ENCODE data around the gene AP3D1.

The AP3D1 gene

DNA sequence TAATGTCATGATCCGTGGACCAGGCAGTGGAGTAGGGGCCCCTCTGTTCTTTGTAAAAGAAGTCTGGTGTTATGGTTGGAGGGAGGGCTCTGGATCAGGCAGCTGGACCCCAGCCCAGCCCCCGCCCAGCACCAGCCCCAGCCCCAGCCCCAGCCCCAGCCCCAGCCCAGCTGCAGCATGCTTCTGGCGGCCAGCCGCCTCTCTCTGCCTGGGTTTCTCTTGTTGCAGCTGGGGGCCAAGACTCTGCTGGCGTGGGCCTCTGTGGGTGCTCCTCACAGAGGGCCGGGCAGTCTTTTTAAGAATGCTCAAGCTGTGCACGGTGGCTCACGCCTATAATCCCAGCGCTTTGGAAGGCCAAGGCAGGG lies 30.2 kb upstream of the AP3D1 start:
- DNase-seq (ENCODE audit: low read depth in 3 of 3) = no peak

DNA sequence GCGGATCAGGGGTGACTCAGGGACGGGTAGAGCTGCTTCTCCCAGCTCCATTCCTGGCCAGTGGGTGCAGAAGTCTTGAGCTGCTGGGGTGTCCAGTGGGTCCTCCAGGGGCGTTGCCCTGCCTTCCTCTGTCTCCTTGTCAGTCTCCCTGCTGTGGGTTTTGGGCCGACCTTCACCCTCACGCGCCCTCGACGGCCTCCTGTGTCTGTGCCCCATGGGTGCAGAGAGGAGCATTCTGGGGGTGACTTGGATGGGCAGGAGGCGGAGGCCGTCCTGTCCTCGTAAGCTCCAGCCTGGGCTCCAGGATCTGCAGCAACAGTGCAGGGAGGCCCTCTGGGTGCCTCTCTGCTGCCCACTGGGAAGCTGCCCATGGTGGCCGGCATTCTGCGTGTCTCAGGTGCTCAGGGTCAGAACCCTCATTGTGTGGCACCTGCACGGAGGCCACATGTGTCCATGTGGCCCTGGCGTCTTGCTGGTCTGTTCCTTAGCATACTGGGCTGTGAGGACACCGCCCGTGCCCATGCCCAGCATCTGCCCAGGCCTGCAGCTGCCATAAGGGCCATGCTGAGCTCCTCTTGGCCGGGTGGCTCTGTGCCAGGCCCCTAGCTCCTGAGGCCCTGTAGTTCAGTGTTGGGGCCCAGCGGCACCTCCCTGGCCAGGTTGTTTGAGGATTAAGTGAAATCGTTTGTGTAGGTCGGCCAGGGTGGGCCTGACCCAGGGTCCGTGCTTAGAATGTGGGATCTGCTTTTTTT lies 29.7 kb upstream of the AP3D1 start:
- DNase-seq (ENCODE audit: low read depth in 3 of 3) = no peak

- DNase-seq (ENCODE audit: low read depth in 3 of 3) = no peak
Measured at GRCh38 chr19:2180114-2180513, 28.7 kb upstream of the AP3D1 start.

DNA sequence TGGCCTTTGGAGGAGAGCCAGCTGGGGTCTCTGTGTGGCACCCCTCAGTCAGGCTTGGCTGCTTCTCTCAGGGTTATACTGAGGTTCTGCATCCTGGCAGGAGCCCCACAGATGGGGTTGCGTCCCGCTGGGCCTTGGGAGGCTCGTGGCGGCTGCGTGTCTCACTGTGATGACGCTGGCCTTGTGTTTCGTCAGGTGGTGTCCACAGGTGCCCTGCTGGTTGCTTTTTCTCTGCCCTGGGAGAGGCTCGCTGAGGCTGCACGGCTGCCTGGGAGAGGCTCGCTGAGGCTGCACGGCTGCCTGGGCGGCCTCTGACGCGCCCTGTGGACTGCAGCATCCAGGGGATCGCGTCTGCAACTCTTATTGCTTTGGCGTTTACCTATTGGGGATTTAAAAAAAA lies 27.7 kb upstream of the AP3D1 start:
- DNase-seq (ENCODE audit: low read depth in 3 of 3) = no peak

- no peak for DNase-seq (ENCODE audit: low read depth in 3 of 3)
Measured at GRCh38 chr19:2176337-2176994, 25.1 kb upstream of the AP3D1 start.

DNA sequence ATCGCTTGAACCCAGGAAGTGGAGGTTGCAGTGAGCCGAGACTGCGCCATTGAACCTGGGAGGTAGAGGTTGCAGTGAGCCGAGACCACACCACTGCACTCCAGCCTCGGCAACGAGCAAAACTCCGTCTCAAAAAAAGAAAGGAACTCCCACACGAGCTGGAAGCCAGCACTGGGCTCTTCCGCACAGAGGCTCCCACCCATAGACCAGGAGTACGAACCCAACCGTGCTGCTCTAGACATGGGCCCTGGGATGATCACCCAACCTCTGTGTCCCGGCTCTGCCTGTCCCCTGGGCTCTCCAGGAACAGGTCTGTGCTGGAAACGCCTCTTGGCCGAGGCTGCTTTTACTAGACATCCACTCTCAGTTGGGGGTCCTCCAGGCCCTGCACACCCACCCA lies 24.4 kb upstream of the AP3D1 start:
- no peak for DNase-seq (ENCODE audit: low read depth in 3 of 3)

DNA sequence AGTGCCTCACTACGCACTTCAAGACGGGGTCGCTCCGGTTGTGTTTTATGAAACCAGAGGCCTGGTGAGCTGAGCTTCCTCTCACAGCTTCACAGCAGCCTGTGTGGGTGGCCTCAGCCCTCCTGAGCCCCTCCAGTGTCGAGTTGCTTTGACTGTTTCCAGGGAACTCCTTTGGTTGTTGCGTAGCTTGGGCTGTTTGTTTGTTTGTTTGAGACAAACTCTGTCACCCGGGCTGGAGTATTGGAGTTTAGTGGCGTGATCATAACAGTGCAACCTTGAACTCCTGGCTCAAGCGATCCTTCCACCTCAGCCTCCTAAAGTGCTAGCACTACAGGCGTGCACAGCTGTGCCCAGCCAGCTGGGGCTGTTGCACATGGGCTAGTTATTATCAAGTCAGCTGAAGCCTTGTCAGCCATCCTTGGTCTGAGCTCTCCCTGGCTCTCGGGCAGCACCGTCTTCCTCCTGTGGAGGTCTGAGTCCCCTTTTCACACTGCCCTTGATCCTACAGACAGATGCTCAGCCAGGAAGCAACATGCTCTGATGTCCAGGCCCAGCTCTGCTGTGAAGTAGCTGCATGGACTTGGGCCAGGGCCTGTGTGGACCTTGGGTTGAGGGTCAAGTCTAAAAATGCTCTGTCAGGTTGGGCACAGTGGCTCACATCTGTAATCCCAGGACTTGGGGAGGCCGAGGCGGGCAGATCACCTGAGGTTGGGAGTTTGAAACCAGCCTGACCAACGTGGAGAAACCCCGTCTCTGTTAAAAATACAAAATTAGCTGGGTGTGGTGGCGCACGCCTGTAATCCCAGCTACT lies 22.6 kb upstream of the AP3D1 start:
- no peak for DNase-seq (ENCODE audit: low read depth in 3 of 3)

DNA sequence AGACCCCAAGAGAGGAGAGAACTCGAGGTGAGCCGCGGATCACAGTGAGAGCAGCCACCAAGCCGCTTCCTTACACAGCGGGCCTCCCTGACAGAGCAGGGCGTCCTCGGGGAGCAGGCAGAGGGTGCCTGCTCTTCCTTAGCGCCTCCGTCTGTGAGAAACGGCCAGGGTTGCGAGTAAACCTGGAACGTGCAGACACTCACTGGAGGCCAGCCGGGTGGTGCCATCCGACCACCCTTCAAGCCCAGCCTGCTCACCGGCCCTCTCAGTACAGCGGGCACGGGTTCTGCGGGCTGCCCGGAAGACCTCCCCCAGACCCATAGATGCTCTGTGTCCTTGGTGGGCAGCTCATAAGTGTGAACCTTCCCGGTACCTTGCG lies 22.0 kb upstream of the AP3D1 start:
- no peak for DNase-seq (ENCODE audit: low read depth in 3 of 3)

DNA sequence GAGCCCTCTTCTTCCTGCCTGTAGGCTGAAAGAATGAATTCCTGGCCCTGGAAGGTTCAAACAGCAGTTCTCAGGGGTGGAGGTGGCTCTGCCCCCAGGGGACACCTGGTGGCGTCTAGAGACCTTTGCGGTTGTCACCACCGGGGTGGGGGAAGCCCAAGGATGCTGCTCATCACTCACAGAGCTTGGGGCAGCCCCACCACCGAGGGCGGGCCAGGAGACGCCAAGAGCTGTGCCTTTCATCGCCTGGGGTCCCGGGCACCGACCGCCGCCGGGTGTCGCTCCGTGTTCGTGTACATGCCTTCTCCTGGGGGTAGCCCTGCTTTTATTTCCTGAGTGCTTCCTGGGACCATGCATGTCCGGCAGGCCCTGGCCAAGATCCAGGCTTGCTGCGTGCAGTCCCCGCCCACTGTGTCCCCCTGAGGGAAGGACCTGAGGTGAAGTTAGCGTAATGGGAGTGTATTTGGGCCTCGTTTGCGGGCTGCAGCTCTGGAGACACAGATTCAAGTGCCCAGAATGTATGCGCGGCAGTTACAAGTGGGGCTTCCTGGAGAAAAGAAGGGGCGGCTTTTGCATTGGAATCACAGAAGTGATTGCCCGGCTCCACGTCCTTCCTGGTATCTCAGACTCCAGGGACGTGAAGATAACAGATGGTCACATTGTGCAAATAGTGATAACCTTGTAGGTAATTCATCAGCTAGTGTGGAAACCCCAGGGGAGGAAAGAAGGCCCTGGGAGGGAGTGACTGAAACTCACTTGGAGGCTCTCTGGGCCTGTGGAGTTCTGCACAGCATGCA lies 20.2 kb upstream of the AP3D1 start:
- DNase-seq (ENCODE audit: low read depth in 3 of 3) = peak in 2 of 3 experiments; percentile 71 to 72

- DNase-seq (ENCODE audit: low read depth in 3 of 3) = no peak
Measured at GRCh38 chr19:2170987-2171348, 19.6 kb upstream of the AP3D1 start.

DNA sequence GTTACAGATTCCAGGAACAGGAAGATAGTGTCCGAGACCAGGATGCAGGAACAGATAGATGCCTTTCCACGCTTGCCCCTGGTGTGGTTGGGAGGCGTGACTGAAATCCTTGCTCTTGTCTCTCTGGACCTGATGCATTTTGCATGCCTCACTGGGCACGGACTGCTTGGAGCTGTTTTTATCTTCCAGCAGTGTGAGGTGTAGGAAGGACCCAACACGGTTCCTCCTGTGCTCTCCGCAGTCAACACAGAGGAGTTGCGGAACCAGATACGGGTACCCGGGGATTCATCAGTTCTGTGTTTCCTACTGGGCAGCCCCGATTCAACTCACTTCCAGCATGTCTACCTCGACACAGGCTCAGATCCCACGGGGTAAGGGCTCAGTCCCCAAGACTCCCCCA lies 18.9 kb upstream of the AP3D1 start:
- no peak for DNase-seq (ENCODE audit: low read depth in 3 of 3)

DNA sequence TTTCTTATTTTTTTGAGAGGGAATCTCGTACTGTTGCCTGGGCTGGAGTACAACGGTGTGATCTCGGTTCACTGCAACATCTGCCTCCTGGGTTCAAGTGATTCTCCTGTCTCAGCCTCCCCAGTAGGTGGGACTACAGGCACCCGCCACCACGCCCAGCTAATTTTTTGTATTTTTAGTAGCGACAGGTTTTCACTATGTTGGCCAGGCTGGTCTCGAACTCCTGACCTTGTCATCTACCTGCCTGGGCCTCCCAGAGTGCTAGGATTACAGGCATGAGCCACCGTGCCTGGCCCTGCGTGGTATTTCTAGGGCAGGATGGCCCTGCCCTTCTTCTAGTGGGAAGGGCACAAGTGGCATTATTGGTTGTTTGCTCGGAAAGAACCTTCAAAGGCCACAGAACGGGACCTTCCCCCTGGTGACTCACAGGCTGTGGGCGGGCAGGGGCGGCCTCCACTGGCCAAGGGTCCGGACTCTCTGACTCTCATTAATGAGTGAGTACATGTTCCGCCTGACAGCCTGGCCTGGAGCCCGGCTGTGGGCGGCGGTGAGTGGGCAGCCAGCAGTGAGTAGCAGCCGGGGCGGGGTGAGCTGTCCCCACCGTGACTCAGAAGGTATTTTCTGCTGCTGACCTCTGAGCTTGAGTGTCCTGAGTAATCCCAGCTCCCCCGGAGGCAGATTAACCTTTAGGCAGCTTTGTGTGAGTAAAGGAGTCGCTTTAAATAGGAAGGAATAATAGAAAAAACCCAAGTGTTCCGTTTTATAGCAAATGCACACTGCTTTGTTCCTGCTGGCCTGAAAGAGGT lies 17.5 kb upstream of the AP3D1 start:
- peak in 2 of 3 experiments; percentile 61 to 63 for DNase-seq (ENCODE audit: low read depth in 3 of 3)

- DNase-seq (ENCODE audit: low read depth in 3 of 3) = no peak
Measured at GRCh38 chr19:2167896-2168618, 16.7 kb upstream of the AP3D1 start.

DNA sequence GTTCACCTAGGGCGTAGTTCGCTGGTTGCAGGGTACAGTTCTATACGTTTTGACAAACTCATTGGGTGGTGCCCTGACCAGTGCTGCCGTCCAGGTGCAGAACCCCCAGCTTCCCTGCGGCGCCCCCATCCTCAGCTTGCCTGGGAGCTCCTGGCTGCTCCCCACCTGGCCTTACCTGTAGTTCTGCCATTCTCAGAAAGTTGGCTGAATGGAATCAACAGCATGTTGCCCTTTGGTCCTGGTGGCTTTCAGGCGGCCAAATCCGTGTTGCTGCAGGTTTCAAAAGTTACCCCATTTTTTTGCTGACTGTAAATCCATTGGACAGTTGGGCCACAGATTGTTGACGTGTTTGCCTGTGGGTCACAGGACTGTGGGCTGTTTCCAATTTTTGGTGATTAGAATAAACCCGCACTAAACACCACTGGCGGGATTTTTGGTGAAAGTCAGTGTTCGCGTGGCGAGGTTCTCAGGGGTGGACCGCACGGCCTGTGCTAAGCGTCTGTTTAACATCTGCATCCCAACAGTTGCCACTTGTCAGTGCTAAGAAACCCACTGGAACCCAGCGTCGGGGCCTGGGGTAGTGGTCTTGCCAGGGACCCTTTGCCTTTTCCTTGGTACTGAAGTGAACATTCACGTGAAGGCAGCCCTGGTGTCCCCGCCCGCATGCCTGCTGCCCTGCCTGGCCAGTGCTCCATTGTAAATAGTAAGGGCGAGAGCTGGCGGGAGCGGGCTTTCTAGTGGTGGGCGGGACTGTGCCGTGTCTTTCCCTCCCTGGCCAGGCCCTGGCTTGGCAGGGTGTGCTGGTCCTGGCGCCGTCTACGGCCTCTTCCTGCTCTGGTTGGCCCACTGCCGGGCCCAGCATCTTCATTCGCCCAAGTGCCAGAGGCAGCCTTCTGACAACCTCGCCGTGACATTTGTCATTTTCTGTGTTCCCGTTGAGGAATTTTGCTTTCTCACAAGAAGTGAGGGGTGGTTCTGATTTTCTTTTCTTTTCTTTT lies 15.7 kb upstream of the AP3D1 start:
- DNase-seq (ENCODE audit: low read depth in 3 of 3) = no peak

GRCh38 chr19:2164020-2164998 lies 12.9 kb upstream of the AP3D1 start:
- no peak for DNase-seq (ENCODE audit: low read depth in 3 of 3)

- DNase-seq (ENCODE audit: low read depth in 3 of 3) = no peak
Measured at GRCh38 chr19:2160379-2160778, 9.0 kb upstream of the AP3D1 start.

- DNase-seq (ENCODE audit: low read depth in 3 of 3) = no peak
Measured at GRCh38 chr19:2157452-2157851, 6.1 kb upstream of the AP3D1 start.

DNA sequence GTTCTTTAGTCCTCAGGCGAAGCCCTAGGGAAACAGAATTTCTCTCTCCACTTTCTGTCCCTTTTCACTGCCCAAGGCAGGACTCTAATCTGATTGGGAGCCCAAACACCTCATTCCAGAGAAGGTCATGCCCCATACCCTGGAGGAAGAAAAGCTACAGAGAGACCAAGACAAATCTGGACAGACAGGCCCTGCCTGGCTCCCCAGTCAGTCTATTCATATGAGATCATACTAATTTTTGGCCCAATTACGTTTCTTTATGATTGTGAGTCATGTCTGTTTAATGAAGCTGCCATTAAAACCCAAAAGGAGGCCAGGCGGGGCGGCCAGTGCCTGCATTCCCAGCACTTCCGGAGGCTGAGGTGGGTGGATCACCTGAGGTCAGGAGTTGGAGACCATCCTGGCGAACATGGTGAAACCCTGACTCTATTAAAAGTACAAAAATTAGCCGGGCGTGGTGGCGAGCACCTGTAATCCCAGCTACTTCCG lies 3.3 kb upstream of the AP3D1 start:
- no peak for DNase-seq (ENCODE audit: low read depth in 3 of 3)

Data from stimulated activated CD4-positive, alpha-beta T cell treated with anti-CD3 and anti-CD28 coated beads, TNF-alpha, amount 100 ng/mL, for 4 hours (primary cell).